DOHH2 (cell line): Measurements from ENCODE around the gene SLC16A12.

Source experiments
- CTCF ChIP-seq: fragments of 200-600 bp; sonication (generic); IDR thresholded peaks from one replicate; pipeline ENCODE4 v1.5.1; 2014; ENCODE audit warnings: antibody characterized with exemption, mild to moderate bottlenecking, low read depth, low read length; ENCODE audit not compliant: poor library complexity, severe bottlenecking
- EZH2phosphoT487 ChIP-seq: fragments of 200-600 bp; sonication (generic); IDR thresholded peaks from 2 replicates; pipeline ENCODE4 v1.6.1; 2017; ENCODE audit warnings: borderline replicate concordance, mild to moderate bottlenecking, antibody characterized with exemption, low read length, moderate library complexity, mixed read lengths

- no peak for TF ChIP-seq CTCF
- TF ChIP-seq EZH2phosphoT487, result no peak
Observed at GRCh38 chr10:89494575-89494974, 40.8 kb downstream of the SLC16A12 start.
